22Rv1 (cell line): ENCODE data around the gene FYN.

Source experiments
- ZFX ChIP-seq: fragments of 450-650 bp; IDR thresholded peaks from 2 replicates; pipeline ENCODE4 v1.6.1; 2017; ENCODE audit warnings: antibody characterized with exemption, borderline replicate concordance
- TF ChIP-seq, protein P1 (sequence below): fragments of 450-650 bp; IDR thresholded peaks from 2 replicates; pipeline ENCODE4 v1.5.1; 2017; ENCODE audit warnings: mild to moderate bottlenecking

DNA sequence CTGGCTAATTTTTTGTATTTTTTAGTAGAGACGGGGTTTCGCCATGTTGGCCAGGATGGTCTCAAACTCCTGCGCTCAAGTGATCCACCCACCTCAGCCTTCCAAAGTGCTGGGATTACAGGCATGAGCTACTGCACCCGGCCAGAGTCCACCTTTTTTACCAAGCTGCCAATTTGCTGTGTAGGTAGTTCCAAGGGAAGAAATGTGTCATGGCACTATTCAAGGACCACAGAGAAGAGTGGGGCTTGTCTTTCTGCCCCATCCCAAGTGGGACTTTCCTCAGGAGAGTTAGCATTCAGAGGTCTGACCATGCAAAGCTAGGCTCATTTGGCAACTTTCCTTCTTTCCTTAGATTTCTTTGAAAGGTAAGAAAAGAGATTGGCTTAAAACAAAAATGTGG is 155.6 kb downstream of the FYN start:
- TF ChIP-seq, protein P1, sequence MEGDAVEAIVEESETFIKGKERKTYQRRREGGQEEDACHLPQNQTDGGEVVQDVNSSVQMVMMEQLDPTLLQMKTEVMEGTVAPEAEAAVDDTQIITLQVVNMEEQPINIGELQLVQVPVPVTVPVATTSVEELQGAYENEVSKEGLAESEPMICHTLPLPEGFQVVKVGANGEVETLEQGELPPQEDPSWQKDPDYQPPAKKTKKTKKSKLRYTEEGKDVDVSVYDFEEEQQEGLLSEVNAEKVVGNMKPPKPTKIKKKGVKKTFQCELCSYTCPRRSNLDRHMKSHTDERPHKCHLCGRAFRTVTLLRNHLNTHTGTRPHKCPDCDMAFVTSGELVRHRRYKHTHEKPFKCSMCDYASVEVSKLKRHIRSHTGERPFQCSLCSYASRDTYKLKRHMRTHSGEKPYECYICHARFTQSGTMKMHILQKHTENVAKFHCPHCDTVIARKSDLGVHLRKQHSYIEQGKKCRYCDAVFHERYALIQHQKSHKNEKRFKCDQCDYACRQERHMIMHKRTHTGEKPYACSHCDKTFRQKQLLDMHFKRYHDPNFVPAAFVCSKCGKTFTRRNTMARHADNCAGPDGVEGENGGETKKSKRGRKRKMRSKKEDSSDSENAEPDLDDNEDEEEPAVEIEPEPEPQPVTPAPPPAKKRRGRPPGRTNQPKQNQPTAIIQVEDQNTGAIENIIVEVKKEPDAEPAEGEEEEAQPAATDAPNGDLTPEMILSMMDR = no peak
- no peak for TF ChIP-seq ZFX
